Measurements from ENCODE around the gene AMDHD1.

AMDHD1 gene

GRCh38 chr12:95943330-95943842, at the start of gene AMDHD1:
TSS of gene AMDHD1 (plus strand) at chr12:95943331. CDS start at chr12:95943399, 68 bp downstream.
- peak; percentile 44 for DNase-seq (ENCODE audit: low spot score)

DNA sequence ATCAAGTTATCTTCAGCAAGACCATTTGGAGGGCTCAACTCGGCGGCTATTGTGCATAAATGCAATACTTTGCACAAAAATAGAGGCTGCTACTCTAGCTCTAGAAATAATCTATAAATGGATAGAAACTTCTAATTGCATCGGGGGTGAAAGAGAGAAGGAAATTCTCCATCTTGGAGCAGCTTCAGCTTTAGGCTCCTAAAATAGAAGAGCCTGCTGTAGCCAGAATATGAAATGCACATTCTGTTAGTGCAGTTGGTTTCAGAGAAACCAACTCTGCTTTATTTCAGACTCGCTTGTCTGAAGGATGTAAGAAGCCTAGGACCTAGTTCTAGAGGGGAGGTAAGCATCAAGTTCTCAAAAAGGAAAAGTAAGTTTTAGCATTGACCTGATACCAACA, 46.3 kb upstream of the AMDHD1 start:
- no peak for DNase-seq (ENCODE audit: low spot score)

DNA sequence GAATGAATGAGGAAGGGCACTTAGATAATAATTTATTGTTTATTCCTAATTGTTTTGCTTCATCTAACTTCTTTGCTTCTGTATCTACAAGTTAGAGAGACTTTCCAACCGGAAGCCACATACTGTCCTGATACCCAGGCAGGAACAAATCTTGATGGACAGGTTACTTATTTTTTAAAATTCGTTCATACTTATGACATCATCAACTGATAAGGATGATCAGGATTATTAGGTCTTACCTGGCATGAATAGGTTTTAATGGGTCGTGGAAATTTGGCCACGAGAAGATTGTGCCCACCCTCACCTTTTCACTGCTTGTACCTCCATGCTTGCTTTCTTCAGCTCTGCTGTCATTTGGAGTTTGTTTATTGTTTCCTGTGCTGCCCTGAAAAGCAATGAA, 45.0 kb upstream of the AMDHD1 start:
- DNase-seq (ENCODE audit: low spot score) = no peak

DNA sequence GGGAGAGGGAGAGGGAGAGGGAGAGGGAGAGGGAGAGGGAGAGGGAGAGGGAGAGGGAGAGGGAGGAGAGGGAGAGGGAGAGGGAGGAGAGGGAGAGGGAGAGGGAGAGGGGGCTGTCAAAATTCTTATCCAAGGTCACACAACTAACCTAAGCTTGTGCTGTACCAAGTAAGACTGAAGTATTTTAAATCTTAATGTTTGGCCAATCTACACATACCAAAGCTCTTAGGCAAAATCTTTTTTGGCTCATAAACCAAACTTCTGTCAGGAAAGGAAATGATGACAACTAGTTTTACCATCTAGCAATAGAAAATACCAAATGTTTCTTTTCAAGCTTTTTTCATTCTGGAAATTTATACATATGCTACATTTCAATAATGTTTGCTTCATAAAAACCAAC, 34.6 kb upstream of the AMDHD1 start:
- no peak for DNase-seq (ENCODE audit: low spot score)

DNA sequence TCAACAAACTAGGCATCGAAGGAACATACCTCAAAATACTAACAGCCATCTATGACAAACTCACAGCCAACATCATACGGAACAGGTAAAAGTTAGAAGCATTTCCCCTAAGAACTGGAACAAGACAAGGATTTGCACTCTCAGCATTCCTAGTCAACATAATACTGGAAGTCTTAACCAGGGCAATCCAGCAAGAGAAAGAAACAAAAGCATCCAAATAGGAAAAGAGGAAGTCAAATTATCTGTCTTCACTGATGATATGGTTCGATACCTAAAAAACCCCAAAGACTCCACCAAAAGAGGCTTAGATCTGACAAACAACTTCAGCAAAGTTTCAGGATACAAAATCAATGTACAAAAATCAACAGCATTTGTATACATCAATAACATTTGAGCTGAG, 33.3 kb upstream of the AMDHD1 start:
- no peak for DNase-seq (ENCODE audit: low spot score)

GRCh38 chr12:95918194-95918993, 24.7 kb upstream of the AMDHD1 start:
- peak; percentile 54 for DNase-seq (ENCODE audit: low spot score)

- DNase-seq (ENCODE audit: low spot score) = no peak
Measured at GRCh38 chr12:95919110-95919509, 24.0 kb upstream of the AMDHD1 start.

GRCh38 chr12:95922231-95922630, 20.9 kb upstream of the AMDHD1 start:
- DNase-seq (ENCODE audit: low spot score) = no peak

DNA sequence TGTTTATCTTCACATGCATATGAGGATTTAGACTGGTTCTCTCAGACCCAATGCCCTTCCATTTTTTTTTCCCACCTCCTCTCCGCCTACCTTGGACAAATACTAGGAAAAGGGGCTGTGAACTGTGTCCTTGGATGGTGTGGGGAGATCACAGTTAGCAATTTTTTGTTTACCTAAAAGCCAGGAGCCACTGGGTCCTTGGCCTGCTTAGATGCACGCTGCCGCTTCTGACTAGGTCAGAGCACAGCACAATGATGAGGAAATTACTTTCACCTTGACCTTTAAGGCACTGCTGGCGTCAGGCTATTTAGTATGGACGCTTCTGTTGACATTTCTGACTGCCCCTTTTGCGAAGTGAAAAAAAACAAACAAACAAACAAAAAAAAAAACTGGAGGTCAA, 2.6 kb upstream of the AMDHD1 start:
- no peak for DNase-seq (ENCODE audit: low spot score)

DNA sequence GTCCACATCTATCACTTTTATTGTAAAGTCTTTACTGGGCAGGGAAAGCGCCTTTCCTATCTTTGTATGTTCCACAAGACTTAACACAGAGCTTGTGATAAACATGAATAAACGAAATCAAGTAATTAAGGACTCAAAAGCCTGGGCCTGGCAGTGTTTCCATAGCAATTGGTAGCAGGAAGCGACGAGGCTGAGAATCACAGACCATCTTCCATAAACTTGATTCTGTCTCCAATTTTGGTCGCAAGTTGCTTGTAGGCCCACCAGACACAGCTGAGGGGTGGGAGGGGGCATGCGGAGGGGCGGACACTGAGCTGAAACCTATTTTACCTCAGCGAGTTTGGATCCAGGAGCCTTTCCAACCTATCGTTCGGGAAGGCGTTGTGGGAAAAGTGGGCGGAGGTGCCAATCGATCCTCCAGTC, 1.0 kb upstream of the AMDHD1 start:
- DNase-seq (ENCODE audit: low spot score) = peak; percentile 5

DNA sequence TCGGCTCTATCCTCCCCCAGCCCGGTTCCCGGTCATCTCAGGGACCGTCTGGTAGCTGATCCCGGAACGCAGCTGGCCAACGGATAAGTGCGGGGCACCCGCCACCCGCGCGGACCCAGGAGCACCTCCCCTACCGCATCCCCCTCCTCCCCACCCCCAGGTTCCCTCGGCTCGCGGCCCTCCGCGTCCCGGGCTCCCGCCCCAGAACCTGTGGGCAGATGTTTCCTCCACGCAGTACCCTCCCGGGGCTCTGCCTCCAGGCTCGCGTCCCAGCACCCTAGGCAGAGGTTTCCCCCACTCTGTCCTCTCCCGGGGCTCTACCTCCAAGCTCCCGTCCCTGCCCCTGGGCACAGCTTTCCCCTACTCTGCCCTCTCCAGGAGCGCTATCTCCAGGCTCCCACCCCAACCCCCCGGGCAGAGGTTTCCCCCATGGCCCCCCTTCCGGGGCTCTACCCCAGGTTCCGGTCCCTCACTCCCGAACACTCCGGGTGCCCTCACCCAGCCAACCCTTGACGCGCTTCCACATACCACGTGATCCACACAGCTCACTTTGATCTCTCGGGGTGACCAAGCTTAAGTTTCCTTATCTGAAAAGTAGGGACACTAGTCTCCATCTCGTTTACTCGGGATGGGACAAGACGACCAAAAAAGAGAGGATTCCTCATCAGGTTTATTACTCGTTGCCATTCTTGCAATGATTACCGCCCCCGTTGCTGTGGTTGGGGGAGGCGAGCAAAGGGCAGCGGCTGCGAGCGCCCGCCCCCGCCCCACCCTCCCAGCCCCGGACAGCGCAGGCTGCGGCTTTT, 404 bp upstream of the AMDHD1 start, which contains the start of gene CCDC38:
CCDC38 (minus strand) TSS at position 91 of the 806 bp plus-strand sequence. CDS start 6,105 bp downstream, outside the sequence.
- DNase-seq (ENCODE audit: low spot score) = peak; percentile 82

DNA sequence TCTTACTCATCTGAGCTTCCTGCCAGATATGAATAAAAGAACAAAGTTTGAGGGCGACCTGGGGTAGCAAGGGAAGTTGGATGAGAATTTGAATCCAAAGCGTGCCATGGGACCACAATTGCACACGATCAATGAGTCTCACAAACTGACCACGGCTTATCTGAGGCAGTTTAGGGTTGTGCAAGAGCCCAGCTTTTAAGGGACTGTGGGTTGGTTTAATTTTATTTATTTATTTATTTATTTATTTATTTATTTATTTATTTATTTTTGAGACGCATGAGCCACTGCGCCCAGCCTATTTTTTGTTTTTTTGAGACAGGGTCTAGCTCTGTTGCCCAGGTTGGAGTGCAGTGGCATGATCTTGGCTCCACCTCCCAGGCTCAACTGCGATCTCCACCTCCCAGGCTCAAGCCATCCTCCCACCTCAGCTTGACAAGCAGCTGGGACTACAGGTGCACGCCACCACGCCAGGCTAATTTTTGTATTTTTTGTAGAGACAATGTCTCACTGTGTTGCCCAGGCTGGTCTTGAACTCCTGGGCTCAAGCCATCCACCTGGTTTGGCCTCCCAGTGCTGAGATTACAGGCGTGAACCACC, 1.1 kb downstream of the AMDHD1 start:
- DNase-seq (ENCODE audit: low spot score) = no peak

DNA sequence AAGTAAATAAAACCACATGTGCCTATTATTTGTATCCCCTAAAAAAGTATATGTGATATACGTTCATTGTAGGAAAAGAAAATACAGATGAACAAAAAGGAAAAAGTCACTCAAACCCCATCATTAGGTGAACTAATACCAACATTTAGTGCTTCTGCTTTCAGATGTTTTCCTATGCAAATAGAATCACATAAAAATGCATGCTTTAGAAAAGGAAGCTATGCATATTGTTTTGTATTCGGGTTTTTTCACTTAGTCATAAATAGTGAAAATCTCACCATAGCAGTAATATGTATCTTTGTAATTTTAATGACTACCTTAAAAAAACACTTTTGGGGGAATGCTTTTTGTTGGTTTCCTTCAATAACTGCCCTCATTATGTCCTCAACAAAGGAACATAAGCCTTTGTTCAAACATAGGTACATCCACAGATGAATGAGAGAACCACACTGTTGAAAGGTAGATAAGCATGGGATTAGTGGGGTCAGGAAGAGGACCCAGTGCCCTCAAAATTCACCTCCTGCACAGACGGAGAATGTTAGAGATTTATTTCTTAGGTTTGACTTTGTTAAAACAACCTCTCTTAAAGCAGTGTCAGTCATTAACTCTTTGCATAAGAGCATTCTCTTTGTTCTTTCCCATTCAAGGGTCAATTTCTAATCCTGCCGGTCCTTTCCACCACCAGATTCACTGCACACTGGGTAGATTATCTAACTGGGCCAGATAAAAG, 6.5 kb downstream of the AMDHD1 start:
- no peak for DNase-seq (ENCODE audit: low spot score)

GRCh38 chr12:95951515-95951914, 8.4 kb downstream of the AMDHD1 start:
- no peak for DNase-seq (ENCODE audit: low spot score)

DNA sequence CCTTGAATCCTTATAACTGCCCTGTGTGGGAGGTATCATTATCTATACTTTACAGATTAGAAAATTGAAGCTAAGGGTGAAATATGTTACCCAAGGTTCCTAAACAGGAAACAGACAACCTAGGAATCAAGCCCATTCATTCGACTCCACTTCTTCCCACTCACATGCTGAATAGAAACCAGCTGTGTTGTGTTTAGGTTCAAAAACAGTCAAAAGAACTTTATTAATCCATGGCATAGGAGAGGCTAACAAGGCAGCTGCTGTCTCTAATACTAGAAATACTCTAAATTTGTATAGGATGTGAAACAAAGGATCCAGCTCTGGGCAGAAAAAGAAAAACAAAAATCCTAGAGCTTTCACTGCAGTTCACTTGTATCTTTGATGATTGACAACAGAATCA, 9.9 kb downstream of the AMDHD1 start:
- DNase-seq (ENCODE audit: low spot score) = no peak

GRCh38 chr12:95955549-95956159, 12.5 kb downstream of the AMDHD1 start:
- no peak for DNase-seq (ENCODE audit: low spot score)

GRCh38 chr12:95956557-95957145, 13.5 kb downstream of the AMDHD1 start:
- no peak for DNase-seq (ENCODE audit: low spot score)

DNA sequence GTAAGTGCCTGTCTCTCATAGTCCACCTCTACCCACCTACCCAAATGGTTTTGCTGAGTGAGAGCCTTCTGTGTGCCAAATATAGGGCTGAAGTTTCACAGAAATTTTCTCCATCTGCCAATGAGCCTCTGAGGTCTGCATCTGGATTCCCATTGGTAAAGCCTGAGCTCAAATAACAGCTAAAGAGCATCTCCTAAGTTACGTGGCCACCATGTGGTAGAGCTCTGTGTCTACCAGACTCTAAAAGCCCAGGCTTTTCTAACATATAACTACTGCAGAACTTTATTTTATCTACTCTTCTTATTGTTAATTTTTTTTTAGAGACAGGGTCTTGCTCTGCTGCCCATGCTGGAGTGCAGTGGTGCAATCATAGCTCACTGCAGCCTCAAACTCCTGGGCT, 16.0 kb downstream of the AMDHD1 start:
- DNase-seq (ENCODE audit: low spot score) = no peak

DNA sequence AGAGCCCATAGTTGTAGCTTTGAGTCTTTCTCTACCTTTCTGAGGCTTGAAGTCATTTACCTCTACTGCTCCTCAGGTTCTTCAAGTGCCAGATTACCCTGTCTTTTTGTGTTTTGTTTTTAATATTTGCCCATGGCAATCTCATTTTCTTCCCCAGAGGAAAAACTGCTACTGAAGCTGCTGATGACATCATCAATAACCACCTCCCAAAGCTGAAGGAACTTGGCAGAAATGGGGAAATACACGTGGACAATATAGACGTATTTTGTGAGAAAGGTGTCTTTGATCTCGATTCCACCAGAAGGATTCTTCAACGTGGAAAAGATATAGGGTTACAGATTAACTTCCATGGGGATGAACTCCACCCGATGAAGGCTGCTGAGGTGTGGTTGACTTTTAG, 17.1 kb downstream of the AMDHD1 start:
- DNase-seq (ENCODE audit: low spot score) = no peak

GRCh38 chr12:95962222-95962621, 19.1 kb downstream of the AMDHD1 start:
- no peak for DNase-seq (ENCODE audit: low spot score)

GRCh38 chr12:95963096-95963495, 20.0 kb downstream of the AMDHD1 start:
- no peak for DNase-seq (ENCODE audit: low spot score)

All from CD4-positive, alpha-beta T cell treated with Interleukin-6 at 100 ng/mL for 8 hours (primary cell).